Measurements from ENCODE around the gene UNC5C.

The UNC5C gene

DNA sequence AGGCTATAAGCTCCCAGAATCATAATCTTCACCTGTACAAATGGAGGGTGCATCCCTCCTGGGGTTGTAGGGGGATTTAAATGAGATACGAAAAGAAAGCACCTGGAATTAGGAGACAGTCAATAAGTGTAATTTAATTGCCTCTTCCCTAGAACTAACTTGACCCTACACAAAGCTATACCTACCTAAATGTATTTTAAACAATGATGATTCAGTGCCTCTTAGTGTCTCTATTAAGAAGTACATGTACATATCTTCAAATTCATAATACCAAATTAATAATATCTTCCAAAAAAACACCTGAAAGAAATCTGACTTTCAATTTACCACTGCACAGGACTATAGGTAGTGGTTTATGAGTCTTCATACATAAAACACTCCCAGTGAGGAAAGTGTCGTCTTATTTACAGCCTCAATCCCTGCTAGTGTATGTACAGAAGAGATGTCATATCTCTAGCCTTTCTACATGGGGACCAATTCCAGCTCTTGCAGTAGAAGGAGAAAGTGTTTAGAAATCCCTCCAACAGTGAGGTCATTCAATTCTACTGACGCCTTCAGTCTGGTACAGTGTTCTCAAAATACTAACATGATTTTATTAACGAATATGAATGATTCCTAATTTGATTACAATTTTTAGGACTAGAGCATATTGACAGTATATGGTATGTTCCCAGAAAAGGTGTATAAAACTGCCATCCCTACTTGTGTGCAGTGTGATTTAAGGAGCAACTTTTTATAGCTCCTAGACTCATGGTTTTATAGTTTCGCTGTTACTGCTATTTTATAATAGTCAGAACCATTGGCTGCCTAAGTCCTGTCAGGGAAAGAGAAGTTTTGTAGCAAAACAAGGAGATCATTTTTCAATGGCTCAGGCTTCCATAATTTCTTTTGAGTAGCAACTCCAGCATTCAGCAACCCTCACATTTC, 282.7 kb downstream of the UNC5C start:
- TF ChIP-seq, protein P1, sequence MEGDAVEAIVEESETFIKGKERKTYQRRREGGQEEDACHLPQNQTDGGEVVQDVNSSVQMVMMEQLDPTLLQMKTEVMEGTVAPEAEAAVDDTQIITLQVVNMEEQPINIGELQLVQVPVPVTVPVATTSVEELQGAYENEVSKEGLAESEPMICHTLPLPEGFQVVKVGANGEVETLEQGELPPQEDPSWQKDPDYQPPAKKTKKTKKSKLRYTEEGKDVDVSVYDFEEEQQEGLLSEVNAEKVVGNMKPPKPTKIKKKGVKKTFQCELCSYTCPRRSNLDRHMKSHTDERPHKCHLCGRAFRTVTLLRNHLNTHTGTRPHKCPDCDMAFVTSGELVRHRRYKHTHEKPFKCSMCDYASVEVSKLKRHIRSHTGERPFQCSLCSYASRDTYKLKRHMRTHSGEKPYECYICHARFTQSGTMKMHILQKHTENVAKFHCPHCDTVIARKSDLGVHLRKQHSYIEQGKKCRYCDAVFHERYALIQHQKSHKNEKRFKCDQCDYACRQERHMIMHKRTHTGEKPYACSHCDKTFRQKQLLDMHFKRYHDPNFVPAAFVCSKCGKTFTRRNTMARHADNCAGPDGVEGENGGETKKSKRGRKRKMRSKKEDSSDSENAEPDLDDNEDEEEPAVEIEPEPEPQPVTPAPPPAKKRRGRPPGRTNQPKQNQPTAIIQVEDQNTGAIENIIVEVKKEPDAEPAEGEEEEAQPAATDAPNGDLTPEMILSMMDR (IDR thresholded peaks at IDR 0.05; ENCODE audit: control insufficient read depth, insufficient read depth, low read depth, low read length, missing control alignments), result no peak
- no peak for DNase-seq (ENCODE audit: low read depth)

DNA sequence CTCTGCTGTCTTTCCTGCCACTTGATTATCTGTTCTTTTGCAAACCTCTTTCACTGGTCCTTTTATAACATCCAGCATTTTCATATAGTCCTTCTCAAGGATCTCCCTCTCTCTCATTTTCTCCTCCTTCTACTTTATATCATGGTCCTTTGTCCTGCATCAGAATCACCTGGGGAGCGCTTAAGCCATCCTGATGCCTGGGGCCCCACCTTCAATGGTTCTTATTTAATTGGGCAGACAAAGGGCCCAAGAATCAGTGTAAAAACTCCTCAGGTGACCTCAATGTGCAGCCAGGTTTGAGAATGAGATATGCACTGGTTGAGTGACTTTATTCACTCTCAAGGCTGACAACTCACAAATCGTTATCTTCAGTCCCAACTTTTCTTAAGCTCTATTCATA, 283.9 kb downstream of the UNC5C start:
- no peak for DNase-seq (ENCODE audit: low read depth)
- TF ChIP-seq, protein P1 (IDR thresholded peaks at IDR 0.05; ENCODE audit: control insufficient read depth, insufficient read depth, low read depth, low read length, missing control alignments), result no peak
- no peak overlapping the region for H3K4me3 ChIP-seq (ENCODE audit: control insufficient read depth, low read depth, low read length)

More for the DNA sequence above, 282.7 kb downstream of the UNC5C start:
- H3K4me3 ChIP-seq (ENCODE audit: control insufficient read depth, low read depth, low read length), result no peak overlapping the region

GRCh38 chr4:95263960-95264359, 284.8 kb downstream of the UNC5C start:
- no peak for DNase-seq (ENCODE audit: low read depth)
- TF ChIP-seq, protein P1 (IDR thresholded peaks at IDR 0.05; ENCODE audit: control insufficient read depth, insufficient read depth, low read depth, low read length, missing control alignments), result no peak
- H3K4me3 ChIP-seq (ENCODE audit: control insufficient read depth, low read depth, low read length), result no peak overlapping the region

DNA sequence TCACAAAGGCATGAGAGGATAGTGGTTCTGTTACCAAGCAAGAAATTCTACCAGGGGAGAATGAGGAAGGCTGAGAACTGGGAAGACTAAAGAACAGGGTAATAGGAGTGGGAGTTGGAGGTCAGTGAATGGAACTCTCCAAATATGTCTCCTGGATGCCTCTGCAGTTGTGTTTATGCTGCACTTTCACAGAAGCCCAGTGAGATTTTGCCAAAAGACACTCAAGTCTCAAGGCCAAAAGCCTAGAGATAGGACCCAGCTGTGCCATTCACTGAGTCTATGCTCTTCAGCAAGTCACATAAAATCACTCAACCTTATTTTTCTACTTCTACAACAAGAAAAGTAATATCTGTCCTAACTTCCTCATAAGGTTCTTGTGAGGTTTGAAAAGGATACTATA, 285.4 kb downstream of the UNC5C start:
- H3K4me3 ChIP-seq (ENCODE audit: control insufficient read depth, low read depth, low read length), result no peak overlapping the region
- no peak for DNase-seq (ENCODE audit: low read depth)
- TF ChIP-seq, protein P1 (IDR thresholded peaks at IDR 0.05; ENCODE audit: control insufficient read depth, insufficient read depth, low read depth, low read length, missing control alignments), result no peak

- H3K4me3 ChIP-seq (ENCODE audit: control insufficient read depth, low read depth, low read length), result no peak overlapping the region
- DNase-seq (ENCODE audit: low read depth), result no peak
Measured at GRCh38 chr4:95256108-95256835, 292.5 kb downstream of the UNC5C start.

GRCh38 chr4:95255396-95256107, 293.2 kb downstream of the UNC5C start:
- DNase-seq (ENCODE audit: low read depth), result no peak
- H3K4me3 ChIP-seq (ENCODE audit: control insufficient read depth, low read depth, low read length), result no peak overlapping the region
- TF ChIP-seq, protein P1 (IDR thresholded peaks at IDR 0.05; ENCODE audit: control insufficient read depth, insufficient read depth, low read depth, low read length, missing control alignments), result no peak

More at GRCh38 chr4:95256108-95256835, 292.5 kb downstream of the UNC5C start:
- TF ChIP-seq, protein P1 (IDR thresholded peaks at IDR 0.05; ENCODE audit: control insufficient read depth, insufficient read depth, low read depth, low read length, missing control alignments), result no peak

Data from AG09309 (cell line).